ENCODE data around the gene KDM1A.

- TF ChIP-seq CTCF (IDR thresholded peaks at IDR 0.05) (no peak), POLR2AphosphoS5 (IDR thresholded peaks at IDR 0.05) (no peak)
Observed at GRCh38 chr1:23088027-23088426, 68.8 kb downstream of the KDM1A start.
